SK-N-MC (cell line): ENCODE measurements around the gene TMEM203.

Experiments
- DNase-seq: peaks from one replicate; pipeline ENCODE4 v3.0.0-alpha.2; 2011; ENCODE audit warnings: low read depth, low spot score
- H3K27ac ChIP-seq: fragments of 200-600 bp; sonication (generic); 2 replicates; pipeline ENCODE4 v1.5.1; 2016; ENCODE audit warnings: mixed run types
- H3K36me3 ChIP-seq: fragments of 200-600 bp; sonication (generic); 2 replicates; pipeline ENCODE4 v1.6.1; 2017; ENCODE audit warnings: antibody characterized with exemption, low read length, mixed read lengths; ENCODE audit not compliant: insufficient read depth
- H3K4me3 ChIP-seq: fragments of 200-600 bp; sonication (generic); 2 replicates; pipeline ENCODE4 v1.5.1; 2016
- H3K9ac ChIP-seq: fragments of 200-600 bp; sonication (generic); 2 replicates; pipeline ENCODE4 v1.8.0; 2017; ENCODE audit warnings: mixed run types, mixed read lengths; ENCODE audit not compliant: insufficient read length
- H3K9me3 ChIP-seq: fragments of 200-600 bp; sonication (generic); 2 replicates; pipeline ENCODE4 v1.6.1; 2017; ENCODE audit warnings: low read depth, mild to moderate bottlenecking, antibody characterized with exemption, low read length, moderate library complexity, mixed read lengths
- EZH2 ChIP-seq: fragments of 200-600 bp; sonication (generic); IDR thresholded peaks from one replicate; pipeline ENCODE4 v1.6.1; 2017; ENCODE audit warnings: antibody characterized with exemption
- FOXP2 ChIP-seq: optimal IDR thresholded peaks from 2 replicates; pipeline ENCODE3; 2011; ENCODE audit warnings: mild to moderate bottlenecking, moderate library complexity; ENCODE audit not compliant: insufficient read depth; ENCODE audit errors: extremely low read length, control extremely low read depth
- POLR2AphosphoS5 ChIP-seq: IDR thresholded peaks from 2 replicates; pipeline ENCODE4 v1.6.1; 2012; ENCODE audit warnings: mild to moderate bottlenecking, low read depth, low read length, borderline replicate concordance

TMEM203 gene

DNA sequence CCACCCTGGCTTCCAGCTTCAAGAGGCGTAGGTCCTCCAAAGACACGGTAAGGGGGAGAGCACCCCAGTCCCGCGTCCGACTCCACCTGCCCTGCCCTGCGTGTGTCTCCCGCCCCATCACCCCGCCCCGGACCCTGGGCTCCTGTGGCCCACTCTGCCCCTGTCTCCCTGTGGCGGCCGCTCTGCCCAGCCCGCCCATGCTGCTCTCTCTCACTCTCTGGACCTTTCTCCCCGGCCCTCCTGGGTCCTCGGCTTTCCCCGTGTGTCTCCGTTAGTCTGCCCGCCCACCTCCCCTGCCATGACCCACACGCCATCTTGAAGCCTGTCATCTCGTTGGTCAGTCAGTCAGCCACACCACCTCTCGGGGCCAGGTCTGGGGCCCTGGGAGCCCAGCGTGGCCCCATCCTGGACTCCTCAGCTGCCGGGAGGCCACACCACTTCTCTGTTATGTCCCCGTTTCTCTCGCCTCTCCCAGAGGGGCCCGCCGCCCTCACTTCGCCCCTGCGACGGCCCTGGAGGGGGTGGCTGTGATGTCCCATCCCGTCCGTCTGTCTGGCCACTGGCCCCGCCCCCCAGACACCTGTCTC lies 40.1 kb downstream of the TMEM203 start:
- no peak overlapping the region for H3K4me3 ChIP-seq
- TF ChIP-seq POLR2AphosphoS5 (no peak), EZH2 (no peak), FOXP2 (no peak)
- DNase-seq, result no peak
- no peak overlapping the region for H3K9ac ChIP-seq
- no peak overlapping the region for H3K27ac ChIP-seq
- no peaks in the 10 kb centered on the region for H3K9me3 ChIP-seq
- H3K36me3 ChIP-seq, result no peaks in the 10 kb centered on the region

- Histone ChIP-seq H3K36me3 (no peaks in the 10 kb centered on the region), H3K9ac (no peak overlapping the region), H3K4me3 (no peak overlapping the region), H3K9me3 (no peaks in the 10 kb centered on the region), H3K27ac (no peak overlapping the region)
- DNase-seq, result no peak
- no peak for TF ChIP-seq EZH2
- TF ChIP-seq POLR2AphosphoS5, result no peak
- no peak for TF ChIP-seq FOXP2
Measured at GRCh38 chr9:137164370-137165249, 40.8 kb downstream of the TMEM203 start.

DNA sequence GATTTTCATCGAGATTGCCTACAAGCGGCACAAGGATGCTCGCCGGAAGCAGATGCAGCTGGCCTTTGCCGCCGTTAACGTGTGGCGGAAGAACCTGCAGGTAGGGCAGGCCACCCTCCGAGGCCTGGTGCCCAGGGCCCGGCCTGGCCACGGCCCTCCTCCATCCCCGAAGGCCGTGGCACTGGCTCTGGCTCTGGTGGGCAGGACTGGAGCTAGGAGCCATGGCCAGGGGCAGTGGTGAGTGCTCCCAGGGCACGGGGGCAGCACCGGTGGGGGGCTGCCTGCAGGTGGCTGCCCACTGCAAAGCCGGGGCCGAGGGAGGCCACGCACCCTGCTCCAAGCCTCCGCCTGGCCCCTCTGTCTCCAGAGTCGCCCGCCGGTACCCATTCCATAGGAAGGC lies 41.6 kb downstream of the TMEM203 start:
- H3K4me3 ChIP-seq, result no peak overlapping the region
- no peak overlapping the region for H3K9ac ChIP-seq

DNA sequence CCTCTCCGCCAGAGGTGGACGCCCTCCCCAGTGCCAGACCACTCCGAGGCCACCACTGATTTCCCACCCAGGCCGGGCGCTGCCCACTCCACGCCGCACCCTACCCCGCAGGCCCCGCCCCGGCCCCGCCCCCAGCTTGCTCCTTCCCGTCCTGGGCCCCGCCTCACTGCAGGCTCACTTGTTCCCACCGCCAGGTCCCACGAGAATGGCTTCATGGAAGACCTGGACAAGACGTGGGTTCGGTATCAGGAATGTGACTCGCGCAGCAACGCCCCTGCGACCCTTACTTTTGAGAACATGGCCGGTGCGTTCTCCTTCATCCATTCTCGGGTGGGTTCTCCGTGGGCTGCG lies 42.1 kb downstream of the TMEM203 start:
- TF ChIP-seq EZH2, result no peak
- no peak for TF ChIP-seq POLR2AphosphoS5
- TF ChIP-seq FOXP2, result no peak
- Histone ChIP-seq H3K4me3 (peak overlapping the region; percentile 76), H3K36me3 (no peaks in the 10 kb centered on the region), H3K9me3 (no peaks in the 10 kb centered on the region), H3K27ac (no peak overlapping the region), H3K9ac (no peak overlapping the region)
- DNase-seq, result no peak

More for the DNA sequence above, 41.6 kb downstream of the TMEM203 start:
- TF ChIP-seq EZH2 (no peak), POLR2AphosphoS5 (no peak), FOXP2 (no peak)
- no peaks in the 10 kb centered on the region for H3K9me3 ChIP-seq
- H3K27ac ChIP-seq, result no peak overlapping the region
- H3K36me3 ChIP-seq, result no peaks in the 10 kb centered on the region
- DNase-seq, result no peak

DNA sequence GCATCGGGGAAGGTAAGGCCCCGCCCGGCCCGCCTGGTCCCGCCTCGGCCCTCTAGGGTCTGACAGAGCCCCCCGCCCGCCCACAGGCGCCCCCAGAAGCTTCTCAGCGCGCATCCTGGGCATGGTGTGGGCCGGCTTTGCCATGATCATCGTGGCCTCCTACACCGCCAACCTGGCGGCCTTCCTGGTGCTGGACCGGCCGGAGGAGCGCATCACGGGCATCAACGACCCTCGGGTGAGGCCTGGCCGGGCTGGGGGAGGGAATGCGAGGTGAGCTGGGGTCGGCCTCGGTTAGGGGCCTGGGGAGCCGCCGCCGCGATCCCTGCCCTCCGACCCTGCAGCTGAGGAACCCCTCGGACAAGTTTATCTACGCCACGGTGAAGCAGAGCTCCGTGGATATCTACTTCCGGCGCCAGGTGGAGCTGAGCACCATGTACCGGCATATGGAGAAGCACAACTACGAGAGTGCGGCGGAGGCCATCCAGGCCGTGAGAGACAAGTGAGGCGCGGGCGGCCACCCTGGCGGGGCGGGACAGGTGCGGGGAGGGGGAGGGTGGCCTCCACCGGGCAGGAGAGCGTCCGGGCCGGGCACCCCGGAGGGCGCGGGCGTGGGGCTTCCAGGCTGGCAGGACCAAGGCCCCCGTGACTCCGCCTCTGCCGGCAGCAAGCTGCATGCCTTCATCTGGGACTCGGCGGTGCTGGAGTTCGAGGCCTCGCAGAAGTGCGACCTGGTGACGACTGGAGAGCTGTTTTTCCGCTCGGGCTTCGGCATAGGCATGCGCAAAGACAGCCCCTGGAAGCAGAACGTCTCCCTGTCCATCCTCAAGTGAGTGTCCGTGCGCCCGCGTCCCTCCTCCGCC lies 42.7 kb downstream of the TMEM203 start:
- no peak overlapping the region for H3K9ac ChIP-seq
- no peaks in the 10 kb centered on the region for H3K36me3 ChIP-seq
- DNase-seq, result no peak
- H3K9me3 ChIP-seq, result no peaks in the 10 kb centered on the region
- H3K4me3 ChIP-seq, result peak overlapping the region; percentile 76
- no peak for TF ChIP-seq EZH2
- TF ChIP-seq FOXP2, result no peak
- TF ChIP-seq POLR2AphosphoS5, result no peak
- no peak overlapping the region for H3K27ac ChIP-seq

DNA sequence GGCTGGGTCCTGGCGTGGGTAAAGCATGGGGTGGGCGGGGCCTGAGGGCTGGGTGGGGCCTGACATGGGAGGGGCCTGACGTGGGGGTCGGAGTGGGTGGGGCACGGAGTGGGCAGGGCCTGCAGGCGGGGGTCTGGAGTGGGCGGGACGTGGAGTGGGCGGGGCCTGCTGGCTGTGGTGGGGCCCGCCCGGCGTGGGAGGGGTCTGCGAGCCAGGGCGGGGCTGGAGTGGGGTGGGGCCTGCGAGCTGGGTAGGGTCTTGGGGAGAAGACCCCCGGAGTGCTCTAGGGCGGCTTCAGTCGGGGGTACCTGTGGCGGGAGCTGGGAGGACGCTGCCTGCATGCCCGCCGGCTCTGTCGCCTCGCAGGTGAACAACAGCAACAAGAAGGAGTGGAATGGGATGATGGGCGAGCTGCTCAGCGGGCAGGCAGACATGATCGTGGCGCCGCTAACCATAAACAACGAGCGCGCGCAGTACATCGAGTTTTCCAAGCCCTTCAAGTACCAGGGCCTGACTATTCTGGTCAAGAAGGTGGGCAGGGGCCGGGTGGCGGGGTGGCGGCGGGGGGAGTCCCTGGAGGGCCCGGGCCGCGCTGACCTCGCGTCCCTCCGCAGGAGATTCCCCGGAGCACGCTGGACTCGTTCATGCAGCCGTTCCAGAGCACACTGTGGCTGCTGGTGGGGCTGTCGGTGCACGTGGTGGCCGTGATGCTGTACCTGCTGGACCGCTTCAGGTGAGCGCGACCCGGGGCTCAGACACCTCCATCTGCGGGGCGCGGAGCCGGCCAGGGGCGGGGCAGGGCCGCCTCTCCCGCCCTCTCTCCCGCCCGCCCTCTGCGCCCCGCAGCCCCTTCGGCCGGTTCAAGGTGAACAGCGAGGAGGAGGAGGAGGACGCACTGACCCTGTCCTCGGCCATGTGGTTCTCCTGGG lies 43.6 kb downstream of the TMEM203 start:
- Histone ChIP-seq H3K4me3 (peak overlapping the region; percentile 76), H3K27ac (no peak overlapping the region), H3K9ac (no peak overlapping the region), H3K9me3 (no peaks in the 10 kb centered on the region), H3K36me3 (no peaks in the 10 kb centered on the region)
- DNase-seq, result no peak
- TF ChIP-seq POLR2AphosphoS5 (no peak), FOXP2 (no peak), EZH2 (no peak)

DNA sequence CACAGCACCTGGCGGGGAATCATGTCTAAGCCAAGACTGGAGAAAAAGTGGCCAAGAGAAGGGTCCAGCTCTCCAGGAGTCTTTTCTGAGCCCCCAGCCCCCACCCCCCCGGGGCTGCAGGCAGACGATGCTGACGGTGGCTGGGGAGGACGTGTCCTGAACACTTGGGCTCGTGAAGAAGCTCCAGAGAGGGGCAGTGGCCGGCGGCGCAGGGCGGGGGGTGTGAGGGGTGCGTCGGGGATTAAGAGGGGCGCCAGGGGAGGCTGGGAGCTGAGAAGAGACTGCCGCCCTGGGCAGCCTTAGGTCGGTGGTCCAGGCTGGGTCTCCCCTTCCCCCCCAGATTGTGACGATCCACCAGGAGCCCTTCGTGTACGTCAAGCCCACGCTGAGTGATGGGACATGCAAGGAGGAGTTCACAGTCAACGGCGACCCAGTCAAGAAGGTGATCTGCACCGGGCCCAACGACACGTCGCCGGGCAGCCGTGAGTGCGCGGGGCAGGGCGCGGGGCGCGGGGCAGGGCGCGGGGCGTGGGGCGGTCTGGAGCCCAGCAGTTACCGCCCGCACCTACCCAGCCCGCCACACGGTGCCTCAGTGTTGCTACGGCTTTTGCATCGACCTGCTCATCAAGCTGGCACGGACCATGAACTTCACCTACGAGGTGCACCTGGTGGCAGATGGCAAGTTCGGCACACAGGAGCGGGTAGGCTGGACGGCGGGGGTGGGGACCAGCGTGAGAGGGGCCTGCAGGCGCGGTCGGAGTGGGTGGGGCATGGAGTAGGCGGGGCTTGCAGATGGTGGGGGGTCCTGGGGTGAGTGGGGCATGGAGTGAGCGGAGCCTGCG lies 44.5 kb downstream of the TMEM203 start:
- H3K36me3 ChIP-seq, result no peaks in the 10 kb centered on the region
- no peak for TF ChIP-seq FOXP2
- no peak for TF ChIP-seq POLR2AphosphoS5
- no peak for TF ChIP-seq EZH2
- no peak overlapping the region for H3K9ac ChIP-seq
- H3K4me3 ChIP-seq, result no peak overlapping the region
- no peaks in the 10 kb centered on the region for H3K9me3 ChIP-seq
- DNase-seq, result no peak
- H3K27ac ChIP-seq, result no peak overlapping the region
